ENCODE measurements around the gene CCDC186.

The CCDC186 gene

GRCh38 chr10:114173921-114174694 is at the start of gene CCDC186:
Gene CCDC186 (minus strand): TSS chr10:114174203. CDS start chr10:114163268, 10,935 bp downstream.
- peak; percentile 97 for DNase-seq

- DNase-seq = no peak
These were observed 49.1 kb upstream of the CCDC186 start for GRCh38 chr10:114223066-114223465.

- DNase-seq = no peak
These were observed 47.2 kb upstream of the CCDC186 start for GRCh38 chr10:114221235-114221634.

GRCh38 chr10:114220281-114220680 is 46.3 kb upstream of the CCDC186 start:
- DNase-seq = no peak

DNA sequence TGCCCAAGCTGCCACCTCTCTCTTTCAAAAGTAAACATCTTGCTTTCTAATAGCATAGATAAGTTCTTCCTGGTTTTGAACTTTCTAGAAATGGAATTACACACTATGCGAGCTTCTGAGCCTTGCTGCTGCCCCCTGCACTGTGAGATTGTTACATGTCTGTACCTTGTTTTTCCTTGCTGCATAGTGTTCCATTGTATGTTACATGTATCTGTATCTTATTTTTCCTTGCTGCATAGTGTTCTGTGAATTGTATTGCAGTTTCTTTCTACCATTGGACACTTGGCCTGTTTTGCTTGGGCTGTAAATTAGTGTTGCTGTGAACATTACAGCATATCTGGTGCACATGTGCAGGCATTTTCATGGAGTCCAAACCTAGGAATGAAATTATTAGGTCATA is 41.0 kb upstream of the CCDC186 start:
- DNase-seq = no peak

DNA sequence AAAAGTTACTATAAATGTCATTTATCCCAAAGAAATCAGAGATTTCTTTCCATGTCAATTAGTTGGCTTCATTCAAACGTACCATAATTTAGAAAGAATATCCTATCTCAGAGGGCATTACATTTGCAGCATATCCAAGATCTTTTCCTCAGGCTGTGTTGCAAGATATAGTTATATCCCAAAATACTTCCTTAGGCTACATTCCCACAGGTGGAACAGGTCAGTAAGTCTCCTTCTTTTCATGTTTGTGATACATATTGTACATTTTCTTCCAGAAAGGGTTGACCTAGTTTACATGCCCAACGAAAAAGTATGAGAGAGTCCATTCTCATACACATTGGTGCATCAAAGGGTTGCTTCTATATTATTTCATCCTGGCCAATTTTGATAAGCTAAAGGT is 38.1 kb upstream of the CCDC186 start:
- DNase-seq = no peak

DNA sequence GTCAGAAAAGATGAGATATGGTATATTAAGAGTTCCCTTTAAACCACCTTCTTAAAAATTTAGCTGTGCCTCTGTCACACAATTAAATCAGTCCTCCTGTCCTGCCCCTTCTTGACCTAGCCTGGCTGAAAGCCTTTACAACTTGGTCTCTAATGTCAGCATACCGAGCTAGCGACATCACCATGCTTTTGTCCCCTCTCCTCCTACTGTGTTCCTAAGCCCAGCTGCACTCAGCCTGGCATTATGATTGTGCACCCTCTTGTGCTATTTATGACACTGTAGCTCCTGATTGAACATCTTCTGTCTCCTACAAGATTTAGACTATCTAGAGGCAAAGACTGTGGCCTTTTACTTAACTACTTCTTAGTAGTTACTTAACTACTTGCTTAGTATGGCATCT is 34.3 kb upstream of the CCDC186 start:
- DNase-seq = no peak

DNA sequence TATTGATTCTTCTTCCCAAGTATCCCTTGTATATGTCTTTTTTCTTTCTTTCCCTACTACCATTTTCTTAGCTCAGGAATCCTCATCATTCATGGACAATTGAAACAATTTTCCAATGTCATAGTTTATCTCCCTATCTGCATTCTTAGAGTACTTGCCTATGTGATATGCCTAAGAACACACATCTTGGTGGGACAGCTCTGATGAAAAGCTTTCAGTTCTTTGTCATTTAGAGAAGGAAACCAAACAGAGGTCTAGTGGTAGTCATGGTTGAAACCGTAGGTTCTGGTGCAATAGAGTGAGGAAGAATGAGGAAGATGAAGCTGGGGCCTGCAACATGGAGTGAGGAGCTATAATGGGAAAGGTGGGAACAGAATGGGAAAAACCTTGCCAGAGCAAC is 33.3 kb upstream of the CCDC186 start:
- DNase-seq = no peak

DNA sequence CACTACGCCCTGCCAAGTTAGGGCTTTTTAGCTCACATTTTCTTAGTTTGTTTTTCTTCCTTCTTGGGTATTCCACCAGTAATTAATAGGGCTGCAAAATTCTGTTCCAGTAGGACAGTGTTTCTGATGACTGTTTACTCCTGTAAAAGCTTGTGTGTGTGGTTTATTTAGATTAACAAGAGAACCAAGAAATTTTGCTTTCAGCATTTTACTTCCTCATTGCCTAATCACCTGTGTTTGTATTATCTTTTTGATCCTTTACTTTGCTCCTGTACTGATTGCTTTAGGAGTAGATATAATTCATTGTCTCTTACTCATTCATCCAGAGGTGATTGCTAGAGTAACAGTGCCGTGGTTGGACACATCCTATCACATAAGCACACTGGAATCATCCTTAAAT is 32.9 kb upstream of the CCDC186 start:
- no peak for DNase-seq

DNA sequence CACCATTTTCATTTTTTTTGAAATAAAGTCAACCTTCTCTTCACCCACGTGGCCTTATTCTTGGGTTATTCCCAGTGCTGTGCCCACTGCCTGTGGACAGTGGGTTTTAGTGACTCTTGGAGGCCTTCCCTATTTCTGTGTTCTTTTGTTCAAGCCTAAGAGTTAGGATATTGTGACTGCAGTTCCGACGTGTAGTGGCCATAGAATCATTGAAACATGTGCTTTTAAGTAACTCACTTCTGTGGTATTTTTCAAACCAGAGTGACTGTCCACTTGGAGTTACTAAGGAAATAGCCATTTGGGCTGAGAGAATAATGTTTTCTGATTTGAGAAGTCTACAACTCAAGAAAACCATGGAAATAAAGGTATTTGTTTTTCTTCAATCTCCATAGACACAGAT is 28.8 kb upstream of the CCDC186 start:
- no peak for DNase-seq

DNA sequence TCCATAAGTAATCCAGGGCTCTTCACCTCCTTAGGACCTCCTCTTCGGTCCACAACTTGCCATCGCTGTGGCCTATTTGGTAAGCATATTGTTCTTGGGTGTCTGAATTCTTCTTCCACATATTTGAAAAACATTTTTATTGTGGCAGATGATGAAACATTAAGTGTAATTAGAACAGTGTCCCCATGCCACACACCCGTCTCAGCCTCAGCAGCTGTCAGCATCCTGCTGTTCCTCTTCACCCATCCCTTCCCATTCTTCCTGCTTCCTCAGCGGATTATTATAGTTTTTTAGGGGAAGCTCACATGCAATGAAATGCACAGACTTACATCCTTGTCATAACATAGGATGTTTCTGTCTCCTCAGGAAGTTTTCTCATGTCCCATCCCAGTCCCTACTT is 25.2 kb upstream of the CCDC186 start:
- DNase-seq = no peak

GRCh38 chr10:114195079-114195478 is 21.1 kb upstream of the CCDC186 start:
- peak; percentile 54 for DNase-seq

DNA sequence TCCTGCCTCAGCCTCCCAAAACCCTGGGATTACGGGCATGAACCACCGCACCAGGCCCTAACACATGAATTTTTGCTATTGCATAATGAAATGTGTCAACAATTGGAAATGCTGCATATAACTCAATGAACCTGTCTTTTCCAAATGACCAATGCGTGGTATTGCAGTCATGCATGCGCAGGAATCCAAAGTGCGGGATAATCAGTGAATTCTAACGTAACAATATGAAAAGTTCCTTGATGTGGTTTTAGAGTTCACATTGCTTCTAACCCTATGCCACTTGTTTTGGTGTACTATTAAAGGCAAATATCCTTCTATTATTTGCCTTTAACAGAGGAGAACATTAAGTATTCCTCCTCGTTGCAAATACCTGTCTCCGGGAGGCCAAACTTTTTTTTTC is 15.7 kb upstream of the CCDC186 start:
- no peak for DNase-seq

DNA sequence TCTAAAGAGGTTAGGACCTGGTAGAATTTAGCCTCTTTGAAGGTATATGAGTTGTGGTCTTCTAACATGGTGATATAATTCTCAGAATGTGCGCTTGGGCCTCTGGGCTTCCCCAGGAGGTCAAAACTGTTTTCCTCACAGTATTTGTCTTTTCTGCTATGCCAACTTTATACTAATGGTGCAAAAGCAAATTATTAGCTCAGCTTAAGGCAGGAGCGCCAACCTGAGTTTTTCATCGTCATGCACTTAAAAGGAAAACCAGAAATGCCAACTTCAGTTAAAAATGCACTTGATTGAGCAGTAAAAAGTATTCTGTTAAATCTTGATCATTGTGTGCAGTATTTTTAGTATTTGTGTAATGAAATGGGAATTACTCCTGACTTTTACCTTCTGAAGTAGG is 14.9 kb upstream of the CCDC186 start:
- no peak for DNase-seq

- DNase-seq = no peak
These were observed 14.0 kb upstream of the CCDC186 start for GRCh38 chr10:114188001-114188400.

- DNase-seq = no peak
These were observed 10.3 kb upstream of the CCDC186 start for GRCh38 chr10:114184276-114184675.

- no peak for DNase-seq
These were observed 9.6 kb upstream of the CCDC186 start for GRCh38 chr10:114183563-114183962.

DNA sequence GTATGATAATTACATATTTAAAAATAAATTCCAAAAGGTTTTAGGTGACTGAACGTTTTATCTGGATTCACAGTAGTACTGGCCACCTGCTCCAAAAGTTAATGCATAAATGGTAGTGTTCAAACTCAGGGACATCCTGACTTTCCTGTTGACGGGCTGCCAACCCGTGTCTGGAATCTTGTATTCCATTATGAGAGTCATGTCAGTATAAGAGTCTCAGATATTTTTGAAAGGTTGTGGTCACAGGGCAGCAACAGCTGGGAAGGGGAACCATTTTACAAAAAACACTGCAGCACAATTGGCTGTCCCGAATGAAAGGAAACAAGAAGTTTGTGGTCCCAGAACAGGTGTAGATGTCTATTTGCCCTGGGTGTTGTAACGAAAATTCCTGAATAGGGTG is 8.0 kb upstream of the CCDC186 start:
- no peak for DNase-seq

GRCh38 chr10:114180937-114181336 is 6.9 kb upstream of the CCDC186 start:
- DNase-seq = no peak

GRCh38 chr10:114179747-114180146 is 5.7 kb upstream of the CCDC186 start:
- no peak for DNase-seq

- no peak for DNase-seq
These were observed 5.1 kb upstream of the CCDC186 start, which contains the start of gene TDRD1 for GRCh38 chr10:114179148-114179547. Gene TDRD1 (plus strand): TSS chr10:114179353. CDS start chr10:114187832, 8,479 bp downstream.

DNA sequence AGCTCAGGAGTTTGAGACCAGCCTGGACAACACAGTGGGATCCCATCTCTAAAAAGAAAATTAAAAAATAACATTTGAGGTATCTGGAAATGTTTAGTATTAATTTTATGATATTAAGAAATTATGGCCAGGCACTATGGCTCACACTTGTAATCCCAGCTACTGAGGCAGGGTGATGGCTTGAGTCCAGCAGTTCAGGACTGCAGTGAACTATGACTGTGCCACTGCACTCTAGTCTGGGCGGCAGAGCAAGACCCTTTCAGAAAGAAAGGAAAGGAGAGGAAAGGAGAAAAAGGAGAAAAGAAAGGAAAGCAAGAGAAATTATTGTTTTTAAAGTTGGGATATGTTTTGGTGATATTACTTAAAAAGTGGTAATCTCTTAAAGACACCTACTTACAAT is 2.5 kb upstream of the CCDC186 start:
- no peak for DNase-seq

- no peak for DNase-seq
These were observed 1.7 kb upstream of the CCDC186 start for GRCh38 chr10:114175667-114176066.

- peak; percentile 32 for DNase-seq
These were observed 739 bp upstream of the CCDC186 start for GRCh38 chr10:114174695-114175188.

- DNase-seq = peak; percentile 11
These were observed 441 bp downstream of the CCDC186 start for GRCh38 chr10:114173603-114173920.
